HepG2 (cell line): ENCODE measurements around the gene SMURF2. TPM values are rescaled to one million over a fixed set of nuclear protein-coding genes. Genes with fewer than 3 reads are reported as not detected.

Experiments used
- ELF3 ChIP-seq: IDR thresholded peaks from 2 replicates; pipeline ENCODE4 v1.6.1; 2016; ENCODE audit warnings: missing genetic modification reagents, missing compliant biosample characterization
- FOXO4 ChIP-seq: sonication (generic); formaldehyde crosslinking; conservative IDR thresholded peaks from 2 replicates; pipeline ENCODE4 v1.8.1; 2023; ENCODE audit warnings: missing genetic modification reagents
- FOXP1 ChIP-seq, 2 experiments: fragments of 450-650 bp in 1 of 2; IDR thresholded peaks; 2 replicates each; pipeline ENCODE4 v1.6.1; 2017 to 2018; ENCODE audit warnings: antibody characterized with exemption in 1 of 2
- HNRNPLL ChIP-seq: fragments of 200-400 bp; formaldehyde crosslinking; IDR thresholded peaks from 2 replicates; pipeline ENCODE4 v1.6.1; 2017; ENCODE audit warnings: mild to moderate bottlenecking, low read depth, low read length; ENCODE audit not compliant: poor library complexity, severe bottlenecking
- HOXA5 ChIP-seq: sonication (generic); formaldehyde crosslinking; IDR thresholded peaks from 2 replicates; pipeline ENCODE4 v1.4.0; 2020; ENCODE audit warnings: missing genetic modification reagents
- KLF12 ChIP-seq: sonication (generic); formaldehyde crosslinking; IDR thresholded peaks from 2 replicates; pipeline ENCODE4 v1.4.0; 2020; ENCODE audit warnings: missing genetic modification reagents, borderline replicate concordance
- MIXL1 ChIP-seq: IDR thresholded peaks from 2 replicates; pipeline ENCODE4 v1.6.1; 2016
- NR1H2 ChIP-seq: sonication (generic); formaldehyde crosslinking; IDR thresholded peaks from 2 replicates; pipeline ENCODE4 v1.8.1; 2022; ENCODE audit warnings: low read depth, missing genetic modification reagents, borderline replicate concordance
- PBX2 ChIP-seq: IDR thresholded peaks from 2 replicates; pipeline ENCODE4 v1.6.1; 2016; ENCODE audit warnings: control low read depth
- RAD51 ChIP-seq: fragments of 450-650 bp; IDR thresholded peaks from 2 replicates; pipeline ENCODE4 v1.6.1; 2016; ENCODE audit warnings: borderline replicate concordance
- RFXAP ChIP-seq: sonication (generic); formaldehyde crosslinking; IDR thresholded peaks from 2 replicates; pipeline ENCODE4 v1.4.0; 2020; ENCODE audit warnings: missing genetic modification reagents, borderline replicate concordance
- TEAD2 ChIP-seq: sonication (generic); formaldehyde crosslinking; IDR thresholded peaks from 2 replicates; pipeline ENCODE4 v1.9.0; 2021; ENCODE audit warnings: missing genetic modification reagents
- ZNF10 ChIP-seq: sonication (generic); formaldehyde crosslinking; IDR thresholded peaks from 2 replicates; pipeline ENCODE4 v1.4.0; 2020; ENCODE audit warnings: mild to moderate bottlenecking, low read depth, missing genetic modification reagents, borderline replicate concordance
- ZNF205 ChIP-seq: IDR thresholded peaks from 2 replicates; pipeline ENCODE4 v1.6.1; 2018; ENCODE audit warnings: missing biosample characterization, missing genetic modification reagents
- ZNF441 ChIP-seq: sonication (generic); formaldehyde crosslinking; IDR thresholded peaks from 2 replicates; pipeline ENCODE4 v1.7.0; 2021; ENCODE audit warnings: missing genetic modification reagents, borderline replicate concordance
- ZNF616 ChIP-seq: sonication (generic); formaldehyde crosslinking; IDR thresholded peaks from 2 replicates; pipeline ENCODE4 v1.5.0; 2020; ENCODE audit warnings: low read depth, mild to moderate bottlenecking, missing genetic modification reagents
- ZNF710 ChIP-seq: sonication (generic); formaldehyde crosslinking; IDR thresholded peaks from 2 replicates; pipeline ENCODE4 v1.5.0; 2020; ENCODE audit warnings: mild to moderate bottlenecking, missing genetic modification reagents, borderline replicate concordance
- ZNF83 ChIP-seq: sonication (generic); formaldehyde crosslinking; IDR thresholded peaks from 2 replicates; pipeline ENCODE4 v1.4.0; 2020; ENCODE audit warnings: missing genetic modification reagents, mild to moderate bottlenecking, borderline replicate concordance
- ZNF839 ChIP-seq: sonication (generic); formaldehyde crosslinking; IDR thresholded peaks from 2 replicates; pipeline ENCODE4 v1.4.0; 2020; ENCODE audit warnings: missing genetic modification reagents, mild to moderate bottlenecking, borderline replicate concordance
- polyA plus RNA-seq, 8 experiments: library from polyadenylated mRNA; depleted of rRNA in 3 of 8; stranded (reverse) in 7 of 8; unstranded in 1 of 8; fragments of >200 nt; fragmentation: Illumina TruSeq in 4 of 8; extraction: Trizol in 4 of 8; gene quantifications; 2 replicates each; pipeline versions ENCODE4 v1.2.1 to v1.2.3, GENCODE V29; 2011 to 2016; ENCODE audit warnings: low read depth in 4 of 8, missing spikeins in 1 of 8, mixed read lengths in 1 of 8; ENCODE audit not compliant: insufficient read depth in 1 of 8
- total RNA-seq, 5 experiments: library from RNA; depleted of rRNA; stranded (reverse); fragments of >200 nt; fragmentation: Illumina TruSeq; extraction: Trizol; gene quantifications; 2 replicates each; pipeline ENCODE4 v1.2.3, GENCODE V29; 2016; ENCODE audit warnings: low read depth in 1 of 5
- TF ChIP-seq, protein P1 (sequence below): sonication (generic); formaldehyde crosslinking; IDR thresholded peaks from 2 replicates; pipeline ENCODE4 v1.8.1; 2023; ENCODE audit warnings: mild to moderate bottlenecking, inconsistent platforms, moderate library complexity, missing genetic modification reagents, borderline replicate concordance
- TF ChIP-seq, protein P2 (sequence below): sonication (generic); formaldehyde crosslinking; IDR thresholded peaks from 2 replicates; pipeline ENCODE4 v1.5.0; 2020; ENCODE audit warnings: mild to moderate bottlenecking, missing genetic modification reagents
- TF ChIP-seq, protein P3 (sequence below): sonication (generic); formaldehyde crosslinking; IDR thresholded peaks from 2 replicates; pipeline ENCODE4 v1.8.1; 2023; ENCODE audit warnings: mild to moderate bottlenecking, missing genetic modification reagents, borderline replicate concordance

The SMURF2 gene
- total and polyA plus RNA-seq, 2 of the 13 experiments (the other 11 are each of a cell fraction or from before 2014, with no cell fraction given), result 14.9 to 24.3 TPM

- no peak for TF ChIP-seq PBX2
- peak; percentile 62 for TF ChIP-seq ELF3 (CRISPR knock-in tag)
- 0 out of 2 replicates have a peak, but pooled peaks have one; percentile 58 for TF ChIP-seq NR1H2
- TF ChIP-seq ZNF205 (CRISPR knock-in tag), result peak; percentile 3; the same call in 1 of the 2 replicates
- TF ChIP-seq, protein P1, sequence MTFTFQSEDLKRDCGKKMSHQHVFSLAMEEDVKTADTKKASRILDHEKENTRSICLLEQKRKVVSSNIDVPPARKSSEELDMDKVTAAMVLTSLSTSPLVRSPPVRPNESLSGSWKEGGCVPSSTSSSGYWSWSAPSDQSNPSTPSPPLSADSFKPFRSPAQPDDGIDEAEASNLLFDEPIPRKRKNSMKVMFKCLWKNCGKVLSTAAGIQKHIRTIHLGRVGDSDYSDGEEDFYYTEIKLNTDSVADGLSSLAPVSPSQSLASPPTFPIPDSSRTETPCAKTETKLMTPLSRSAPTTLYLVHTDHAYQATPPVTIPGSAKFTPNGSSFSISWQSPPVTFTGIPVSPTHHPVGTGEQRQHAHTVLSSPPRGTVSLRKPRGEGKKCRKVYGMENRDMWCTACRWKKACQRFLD (CRISPR knock-in tag), result no peak; the same call in 1 of the 2 replicates
- no peak for TF ChIP-seq ZNF839 (CRISPR knock-in tag)
- 0 out of 2 replicates have a peak, but pooled peaks have one; percentile 58 for TF ChIP-seq ZNF83
- peak; percentile 65; the same call in 1 of the 2 replicates for TF ChIP-seq TEAD2 (CRISPR knock-in tag)
- TF ChIP-seq RFXAP (CRISPR knock-in tag), result peak; percentile 39; the same call in 1 of the 2 replicates
- TF ChIP-seq, protein P2, sequence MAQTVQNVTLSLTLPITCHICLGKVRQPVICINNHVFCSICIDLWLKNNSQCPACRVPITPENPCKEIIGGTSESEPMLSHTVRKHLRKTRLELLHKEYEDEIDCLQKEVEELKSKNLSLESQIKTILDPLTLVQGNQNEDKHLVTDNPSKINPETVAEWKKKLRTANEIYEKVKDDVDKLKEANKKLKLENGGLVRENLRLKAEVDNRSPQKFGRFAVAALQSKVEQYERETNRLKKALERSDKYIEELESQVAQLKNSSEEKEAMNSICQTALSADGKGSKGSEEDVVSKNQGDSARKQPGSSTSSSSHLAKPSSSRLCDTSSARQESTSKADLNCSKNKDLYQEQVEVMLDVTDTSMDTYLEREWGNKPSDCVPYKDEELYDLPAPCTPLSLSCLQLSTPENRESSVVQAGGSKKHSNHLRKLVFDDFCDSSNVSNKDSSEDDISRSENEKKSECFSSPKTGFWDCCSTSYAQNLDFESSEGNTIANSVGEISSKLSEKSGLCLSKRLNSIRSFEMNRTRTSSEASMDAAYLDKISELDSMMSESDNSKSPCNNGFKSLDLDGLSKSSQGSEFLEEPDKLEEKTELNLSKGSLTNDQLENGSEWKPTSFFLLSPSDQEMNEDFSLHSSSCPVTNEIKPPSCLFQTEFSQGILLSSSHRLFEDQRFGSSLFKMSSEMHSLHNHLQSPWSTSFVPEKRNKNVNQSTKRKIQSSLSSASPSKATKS, result peak; percentile 77
- TF ChIP-seq RAD51, result no peak
- no peak for TF ChIP-seq FOXP1 (IDR thresholded peaks at IDR 0.05)
- TF ChIP-seq FOXP1 (CRISPR knock-in tag; IDR thresholded peaks at IDR 0.05), result no peak
- TF ChIP-seq ZNF10 (CRISPR knock-in tag), result no peak
- peak; percentile 84; the same call in 1 of the 2 replicates for TF ChIP-seq ZNF616
- peak; percentile 7; the same call in 1 of the 2 replicates for TF ChIP-seq ZNF441 (CRISPR knock-in tag)
- TF ChIP-seq KLF12 (CRISPR knock-in tag), result peak; percentile 77; the same call in 1 of the 2 replicates
- TF ChIP-seq, protein P3, sequence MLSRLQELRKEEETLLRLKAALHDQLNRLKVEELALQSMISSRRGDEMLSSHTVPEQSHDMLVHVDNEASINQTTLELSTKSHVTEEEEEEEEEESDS (CRISPR knock-in tag), result no peak
- peak; percentile 91 for TF ChIP-seq HNRNPLL
- TF ChIP-seq FOXO4, result peak; percentile 99
- TF ChIP-seq ZNF710 (CRISPR knock-in tag), result 0 out of 2 replicates have a peak, but pooled peaks have one; percentile 19
- TF ChIP-seq MIXL1 (CRISPR knock-in tag), result peak; percentile 58
- peak; percentile 15; the same call in 1 of the 2 replicates for TF ChIP-seq HOXA5 (CRISPR knock-in tag)
Measured at GRCh38 chr17:64506201-64506575, 155.9 kb downstream of the SMURF2 start, which contains the start of gene DDX5 (continued).
